AG04450 (cell line): ENCODE data around the gene CLCNKA. TPM values are rescaled to one million over a fixed set of nuclear protein-coding genes. Genes with fewer than 3 reads are reported as not detected.
"Not testable (repeated sequence)": the region's sequence is repeated elsewhere in the genome, so short reads cannot be mapped to it uniquely, and the experiment has no call there.

ENCODE experiments used
- CTCF ChIA-PET: fragments of 300-600, 350-600 bp; formaldehyde crosslinking; extraction: SDS; loops from one replicate; lab custom pipeline; 2022; ENCODE audit warnings: antibody characterized with exemption, inconsistent platforms; lab: Charles Lee
- POLR2A ChIA-PET: fragments of 350-600 bp; formaldehyde crosslinking; extraction: SDS; loops from one replicate; lab custom pipeline; 2021; ENCODE audit warnings: antibody characterized with exemption, inconsistent platforms; lab: Yijun Ruan, JAX
- DNase-seq: peaks from one replicate; pipeline ENCODE4 v3.0.0-alpha.2; 2011; ENCODE audit warnings: low read depth, low spot score
- H3K27ac ChIP-seq: one replicate; pipeline ENCODE4 v1.5.1; 2012; ENCODE audit warnings: low read depth, low read length, control low read depth
- H3K27me3 ChIP-seq: one replicate; pipeline ENCODE4 v1.6.0; 2012; ENCODE audit warnings: low read length; ENCODE audit not compliant: control insufficient read depth, insufficient read depth
- H3K4me3 ChIP-seq: 2 replicates; pipeline ENCODE4 v1.5.1; 2011; ENCODE audit warnings: mild to moderate bottlenecking, low read depth, low read length, control low read depth
- H3K9me3 ChIP-seq: 2 replicates; pipeline ENCODE4 v1.5.1; 2012; ENCODE audit warnings: low read length; ENCODE audit not compliant: control insufficient read depth, insufficient read depth
- polyA plus RNA-seq: library from polyadenylated mRNA; depleted of rRNA; stranded (reverse); fragments of >200 nt; gene quantifications from 2 replicates; pipeline ENCODE4 v1.2.3, GENCODE V29; 2011
- TF ChIP-seq, protein P1 (sequence below): IDR thresholded peaks from 2 replicates; pipeline ENCODE4 v1.5.1; 2011; ENCODE audit warnings: low read depth, low read length, control low read depth, inconsistent platforms

Gene CLCNKA
- polyA plus RNA-seq, 1 experiment, result not detected

DNA sequence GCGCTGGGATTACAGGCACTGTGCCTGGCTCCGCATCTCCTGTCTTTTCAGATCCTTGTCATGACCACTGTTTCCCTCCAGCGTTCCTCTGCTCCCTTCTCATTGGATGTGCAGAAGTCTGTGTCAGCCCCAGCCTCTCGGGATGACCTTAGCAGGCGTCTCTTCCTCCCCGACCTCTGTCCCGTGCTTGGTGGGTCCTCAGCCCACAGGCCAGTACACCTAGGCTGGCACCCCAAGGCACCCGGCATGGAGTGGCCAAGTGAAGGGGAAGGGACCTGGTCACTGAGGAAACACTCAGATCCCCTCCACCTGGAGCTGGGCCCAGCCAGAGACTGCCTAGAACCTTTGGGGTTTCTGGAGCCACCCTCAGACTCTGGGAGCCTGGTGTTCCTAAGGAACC lies 19.4 kb downstream of the CLCNKA start:
- ChIA-PET CTCF (interaction anchor here (0.6 kb wide), 1 partner anchor 255 kb away, joined by 6 read pairs; no protein-coding TSS in a partner anchor), POLR2A (no interaction called here)
- Histone ChIP-seq H3K4me3 (no peak overlapping the region), H3K27ac (no peak overlapping the region), H3K9me3 (no peaks in the 10 kb centered on the region), H3K27me3 (peaks cover 18% of the 10 kb centered on the region)
- DNase-seq, result no peak
- TF ChIP-seq, protein P1, sequence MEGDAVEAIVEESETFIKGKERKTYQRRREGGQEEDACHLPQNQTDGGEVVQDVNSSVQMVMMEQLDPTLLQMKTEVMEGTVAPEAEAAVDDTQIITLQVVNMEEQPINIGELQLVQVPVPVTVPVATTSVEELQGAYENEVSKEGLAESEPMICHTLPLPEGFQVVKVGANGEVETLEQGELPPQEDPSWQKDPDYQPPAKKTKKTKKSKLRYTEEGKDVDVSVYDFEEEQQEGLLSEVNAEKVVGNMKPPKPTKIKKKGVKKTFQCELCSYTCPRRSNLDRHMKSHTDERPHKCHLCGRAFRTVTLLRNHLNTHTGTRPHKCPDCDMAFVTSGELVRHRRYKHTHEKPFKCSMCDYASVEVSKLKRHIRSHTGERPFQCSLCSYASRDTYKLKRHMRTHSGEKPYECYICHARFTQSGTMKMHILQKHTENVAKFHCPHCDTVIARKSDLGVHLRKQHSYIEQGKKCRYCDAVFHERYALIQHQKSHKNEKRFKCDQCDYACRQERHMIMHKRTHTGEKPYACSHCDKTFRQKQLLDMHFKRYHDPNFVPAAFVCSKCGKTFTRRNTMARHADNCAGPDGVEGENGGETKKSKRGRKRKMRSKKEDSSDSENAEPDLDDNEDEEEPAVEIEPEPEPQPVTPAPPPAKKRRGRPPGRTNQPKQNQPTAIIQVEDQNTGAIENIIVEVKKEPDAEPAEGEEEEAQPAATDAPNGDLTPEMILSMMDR, result no peak

DNA sequence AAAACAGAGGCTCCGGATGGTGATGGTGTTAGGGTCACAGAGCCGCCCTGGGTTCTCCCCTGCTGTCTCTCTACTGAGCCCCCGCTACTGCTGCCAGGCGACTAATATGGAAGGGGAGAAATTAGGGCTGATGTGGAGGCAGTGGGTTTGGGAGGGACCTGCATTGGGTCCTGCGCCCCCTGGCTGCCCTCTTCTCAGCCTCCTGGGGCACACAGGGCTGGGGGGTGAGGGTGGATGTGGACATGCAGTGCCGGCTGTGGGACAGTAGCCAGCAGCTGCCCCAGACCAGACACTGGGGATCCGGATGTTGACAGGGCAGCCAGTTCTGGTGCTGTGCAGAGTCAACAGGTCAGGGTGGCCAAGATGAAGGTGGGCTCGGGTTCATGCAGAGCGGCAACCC lies 20.3 kb downstream of the CLCNKA start:
- Histone ChIP-seq H3K9me3 (no peaks in the 10 kb centered on the region), H3K27me3 (peaks cover 18% of the 10 kb centered on the region), H3K27ac (no peak overlapping the region), H3K4me3 (no peak overlapping the region)
- TF ChIP-seq, protein P1, result no peak
- ChIA-PET POLR2A (no interaction called here), CTCF (interaction anchor here (0.6 kb wide), 1 partner anchor 254 kb away, joined by 6 read pairs; no protein-coding TSS in a partner anchor)
- DNase-seq, result no peak

DNA sequence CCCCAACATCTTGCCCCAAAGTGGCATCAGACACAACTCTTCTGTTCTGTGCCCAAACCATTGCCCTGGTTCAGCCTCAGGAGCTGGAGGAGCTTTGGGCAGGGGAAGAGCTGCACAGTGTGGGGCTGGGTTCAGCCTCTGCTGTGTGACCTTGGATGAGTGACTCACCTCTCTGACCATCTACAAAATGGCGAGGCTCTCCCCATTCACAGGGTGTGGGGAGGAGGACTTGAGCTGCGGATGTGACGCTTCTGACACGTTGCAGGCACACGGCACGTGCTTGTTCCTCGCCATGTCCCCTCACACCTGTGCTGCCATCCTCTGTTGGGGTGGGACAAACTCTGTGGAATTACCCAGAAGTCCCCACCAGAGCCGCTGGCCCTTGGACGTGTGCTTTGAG lies 20.8 kb downstream of the CLCNKA start:
- DNase-seq, H3K27ac ChIP-seq, H3K4me3 ChIP-seq, H3K9me3 ChIP-seq, CTCF ChIA-PET, POLR2A ChIA-PET: not testable (repeated sequence)
- H3K27me3 ChIP-seq, result peaks cover 13% of the 10 kb centered on the region

- no peak within 1 kb of the TSS for H3K27ac ChIP-seq
- peaks cover 10% of the 10 kb centered on the region for H3K27me3 ChIP-seq
- no peaks in the 10 kb centered on the region; the same call in 1 of the 2 replicates for H3K9me3 ChIP-seq
- H3K4me3 ChIP-seq, result no peak within 1 kb of the TSS
- ChIA-PET POLR2A (no interaction called here), CTCF (interaction anchor here (0.6 kb wide), 1 partner anchor 10 kb away, joined by 4 read pairs; no protein-coding TSS in a partner anchor)
- no peak for DNase-seq
- TF ChIP-seq, protein P1, result no peak
Measured at GRCh38 chr1:16043521-16043920, 21.7 kb downstream of the CLCNKA start, which contains the start of gene CLCNKB. Gene CLCNKB (plus strand): TSS chr1:16043782. CDS start chr1:16044493, 711 bp downstream.

DNA sequence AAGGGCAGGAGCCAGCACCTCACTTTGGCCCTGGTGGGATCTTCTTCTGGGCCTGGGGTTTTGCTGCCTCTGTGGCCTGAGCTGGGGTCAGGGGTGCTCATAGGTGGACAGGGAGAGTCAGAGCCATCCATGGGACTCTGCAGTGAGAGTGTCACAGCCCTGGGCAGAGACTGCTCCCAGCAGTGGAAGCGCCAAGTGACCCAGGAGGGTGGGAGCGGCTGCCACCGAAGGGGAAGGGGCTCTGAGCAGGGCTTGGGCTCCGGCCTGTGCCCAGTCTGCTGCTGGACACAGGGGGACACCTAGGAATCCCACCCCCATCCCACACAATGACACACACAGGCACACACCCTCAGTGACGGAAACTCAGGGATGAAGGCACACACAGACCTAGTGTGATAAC lies 22.1 kb downstream of the CLCNKA start:
- ChIA-PET POLR2A (no interaction called here), CTCF (interaction anchor here (0.6 to 1.9 kb wide), 2 partner anchors 11 kb away, joined by 4 to 6 read pairs; no protein-coding TSS in a partner anchor)
- H3K27me3 ChIP-seq, result peaks cover 10% of the 10 kb centered on the region
- no peaks in the 10 kb centered on the region; the same call in 1 of the 2 replicates for H3K9me3 ChIP-seq
- DNase-seq, result no peak
- TF ChIP-seq, protein P1, result no peak
- no peak overlapping the region for H3K4me3 ChIP-seq
- H3K27ac ChIP-seq, result no peak overlapping the region
